Activated CD4-positive, CD25-positive, alpha-beta regulatory T cell treated with anti-CD3 and anti-CD28 coated beads, Interleukin-2, amount 50 U/mL, for 72 hours (primary cell): ENCODE measurements around the gene SH3BP2.

Experiments
- DNase-seq: peaks from one replicate; pipeline ENCODE4 v3.0.0; 2021

SH3BP2 gene

DNA sequence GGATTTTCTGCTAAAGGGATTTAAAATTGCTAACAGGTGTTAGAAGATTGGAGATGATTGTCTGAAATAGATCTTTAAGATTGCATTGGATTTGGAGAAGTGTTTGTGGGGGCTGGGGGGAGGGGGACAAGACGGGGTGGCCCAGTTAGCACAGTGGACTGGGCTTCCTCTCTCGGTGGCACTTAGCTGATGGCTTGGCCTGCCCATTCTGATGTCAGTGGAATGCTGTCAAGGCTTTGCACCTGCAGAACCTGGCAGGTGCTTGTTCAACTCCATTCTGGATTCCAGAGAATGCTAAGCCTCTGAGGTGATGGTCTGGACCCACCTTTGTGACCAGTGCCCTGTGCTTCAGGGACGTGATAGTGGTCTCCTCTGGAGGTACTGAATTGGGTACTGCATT is 94.5 kb downstream of the SH3BP2 start:
- no peak for DNase-seq

DNA sequence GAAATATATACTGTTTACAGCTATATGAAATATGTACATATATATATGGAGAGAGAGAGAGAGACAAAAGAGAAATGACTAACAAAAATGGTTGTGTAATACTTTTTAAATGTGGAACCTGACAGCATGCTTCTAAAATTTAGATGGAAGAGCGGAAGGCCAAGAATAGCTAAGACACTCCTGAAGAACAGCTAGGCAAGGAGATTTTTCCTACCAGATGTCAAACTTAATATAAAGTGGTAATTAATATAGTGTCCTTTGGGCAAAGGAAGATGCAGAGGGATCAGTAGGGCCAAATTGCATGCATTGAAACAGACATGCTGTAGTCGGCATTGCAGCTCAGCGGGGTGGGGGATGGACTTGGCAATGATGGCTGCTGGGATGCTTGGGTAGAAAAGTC is 96.0 kb downstream of the SH3BP2 start:
- no peak for DNase-seq
